ENCODE measurements around the gene ATG16L2. TPM values are rescaled to one million over a fixed set of nuclear protein-coding genes. Genes with fewer than 3 reads are reported as not detected.

ATG16L2 gene
- total and polyA plus RNA-seq, 2 donors (not counting 3 experiments of a cell fraction or from before 2014, with no cell fraction given), result 26.5 to 30.5 TPM

- H3K79me2 ChIP-seq (ENCODE audit: control insufficient read depth, insufficient read depth, low read length), result no peaks in the 10 kb centered on the region
- H2AFZ ChIP-seq (ENCODE audit: low read depth, low read length), result no peak overlapping the region
- H4K20me1 ChIP-seq (replicated peaks; ENCODE audit: control insufficient read depth, extremely low read depth, insufficient read depth, low read length), result no peaks in the 10 kb centered on the region
- H3K36me3 ChIP-seq (ENCODE audit: control insufficient read depth in 2 of 2, extremely low read depth in 1 of 2, insufficient read depth in 2 of 2, low read length in 2 of 2), result no peaks in the 10 kb centered on the region
- no peaks in the 10 kb centered on the region for H3K4me1 ChIP-seq (ENCODE audit: control insufficient read depth, extremely low read depth, insufficient read depth, low read length)
- no peaks in the 10 kb centered on the region for H3K27me3 ChIP-seq (ENCODE audit: control insufficient read depth in 2 of 2, insufficient read depth in 2 of 2, low read length in 2 of 2)
- TF ChIP-seq MAX (IDR thresholded peaks at IDR 0.05; ENCODE audit: insufficient read depth, insufficient read length) (no peak), MYC (IDR thresholded peaks at IDR 0.05; ENCODE audit: low read depth, low read length) (no peak), EZH2 (IDR thresholded peaks at IDR 0.05; ENCODE audit: borderline replicate concordance, low read depth, low read length, severe bottlenecking) (no peak), FOS (IDR thresholded peaks at IDR 0.05; ENCODE audit: borderline replicate concordance, insufficient read depth, low read length) (no peak)
- intact Hi-C loops (cut with micrococcal nuclease), result no loop called here
- no peak overlapping the region for H3K9ac ChIP-seq (replicated peaks; ENCODE audit: extremely low read depth, insufficient read depth, low read length)
- no peak overlapping the region for H3K4me2 ChIP-seq (ENCODE audit: insufficient read depth, low read length)
- ChIA-PET CTCF (no interaction called here), POLR2A (no interaction called here)
- DNase-seq (ENCODE audit: low read depth, low spot score) (no peak), FAIRE-seq (no peak)
- BruUV-seq (replicated peaks), result no TSS peak
- dilution Hi-C loops (cut with MboI; ENCODE audit: extremely low pct_ligation_motif_present, low sequenced_read_pairs), result no loop called here
- no peak overlapping the region for H3K27ac ChIP-seq (ENCODE audit: insufficient read depth, low read depth, low read length)
- H3K9me3 ChIP-seq (replicated peaks; ENCODE audit: control insufficient read depth, insufficient read depth, low read length), result no peaks in the 10 kb centered on the region
- H3K4me3 ChIP-seq (replicated peaks in 1 of 3; ENCODE audit: insufficient read depth in 1 of 3, low read depth in 1 of 3, low read length in 3 of 3), result no peak overlapping the region
- H3K9me1 ChIP-seq (replicated peaks; ENCODE audit: control insufficient read depth, extremely low read depth, insufficient read depth, low read length), result no peaks in the 10 kb centered on the region
Observed at GRCh38 chr11:72784662-72785061, 29.5 kb upstream of the ATG16L2 start.

- H3K9ac ChIP-seq (replicated peaks; ENCODE audit: extremely low read depth, insufficient read depth, low read length), result no peak overlapping the region
- no TSS peak for BruUV-seq (replicated peaks)
- dilution Hi-C loops (cut with MboI; ENCODE audit: extremely low pct_ligation_motif_present, low sequenced_read_pairs) (no loop called here), intact Hi-C loops (cut with micrococcal nuclease) (no loop called here)
- H3K9me1 ChIP-seq (replicated peaks; ENCODE audit: control insufficient read depth, extremely low read depth, insufficient read depth, low read length), result no peaks in the 10 kb centered on the region
- no peaks in the 10 kb centered on the region for H3K79me2 ChIP-seq (ENCODE audit: control insufficient read depth, insufficient read depth, low read length)
- no peaks in the 10 kb centered on the region for H3K9me3 ChIP-seq (replicated peaks; ENCODE audit: control insufficient read depth, insufficient read depth, low read length)
- ChIA-PET POLR2A (no interaction called here), CTCF (interaction anchor here (0.7 to 1.9 kb wide), 5 partner anchors 9 to 152 kb away, joined by 3 to 9 read pairs (median 4); no protein-coding TSS in a partner anchor)
- no peak for TF ChIP-seq MYC (IDR thresholded peaks at IDR 0.05; ENCODE audit: low read depth, low read length)
- H3K4me3 ChIP-seq (replicated peaks in 1 of 3; ENCODE audit: insufficient read depth in 1 of 3, low read depth in 1 of 3, low read length in 3 of 3), result no peak overlapping the region
- no peak overlapping the region for H3K27ac ChIP-seq (ENCODE audit: insufficient read depth, low read depth, low read length)
- FAIRE-seq, result no peak
- no peaks in the 10 kb centered on the region for H3K36me3 ChIP-seq (ENCODE audit: control insufficient read depth in 2 of 2, extremely low read depth in 1 of 2, insufficient read depth in 2 of 2, low read length in 2 of 2)
- no peak overlapping the region for H3K4me2 ChIP-seq (ENCODE audit: insufficient read depth, low read length)
- no peaks in the 10 kb centered on the region for H4K20me1 ChIP-seq (replicated peaks; ENCODE audit: control insufficient read depth, extremely low read depth, insufficient read depth, low read length)
- H2AFZ ChIP-seq (ENCODE audit: low read depth, low read length), result no peak overlapping the region
- no peak for DNase-seq (ENCODE audit: low read depth, low spot score)
- no peaks in the 10 kb centered on the region for H3K27me3 ChIP-seq (ENCODE audit: control insufficient read depth in 2 of 2, insufficient read depth in 2 of 2, low read length in 2 of 2)
- no peaks in the 10 kb centered on the region for H3K4me1 ChIP-seq (ENCODE audit: control insufficient read depth, extremely low read depth, insufficient read depth, low read length)
Observed at GRCh38 chr11:72786305-72787215, 27.7 kb upstream of the ATG16L2 start.

Data from endothelial cell of umbilical vein (primary cell).